ENCODE measurements around the gene SERPINB11. TPM values are rescaled to one million over a fixed set of nuclear protein-coding genes. Genes with fewer than 3 reads are reported as not detected.
"Not testable (repeated sequence)": the region's sequence is repeated elsewhere in the genome, so short reads cannot be mapped to it uniquely, and the experiment has no call there.

SERPINB11 gene, protein sequence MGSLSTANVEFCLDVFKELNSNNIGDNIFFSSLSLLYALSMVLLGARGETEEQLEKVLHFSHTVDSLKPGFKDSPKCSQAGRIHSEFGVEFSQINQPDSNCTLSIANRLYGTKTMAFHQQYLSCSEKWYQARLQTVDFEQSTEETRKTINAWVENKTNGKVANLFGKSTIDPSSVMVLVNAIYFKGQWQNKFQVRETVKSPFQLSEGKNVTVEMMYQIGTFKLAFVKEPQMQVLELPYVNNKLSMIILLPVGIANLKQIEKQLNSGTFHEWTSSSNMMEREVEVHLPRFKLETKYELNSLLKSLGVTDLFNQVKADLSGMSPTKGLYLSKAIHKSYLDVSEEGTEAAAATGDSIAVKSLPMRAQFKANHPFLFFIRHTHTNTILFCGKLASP
- not detected for total RNA-seq (2021; ENCODE audit: unreplicated experiment)
- not detected for polyA plus RNA-seq (2012; ENCODE audit: insufficient read length)
- not detected for Bru-seq, nascent RNA
- not detected for BruChase-seq, experiment 1, labeled RNA remaining after a 2-hour chase
- not detected for BruChase-seq, experiment 2, labeled RNA remaining after a 6-hour chase
- long read RNA-seq: 0 reads

- Histone ChIP-seq H3K4me1 (ENCODE audit: control insufficient read depth, insufficient read depth, low read length) (no peaks in the 10 kb centered on the region), H3K36me3 (ENCODE audit: control insufficient read depth, insufficient read depth, low read length) (no peaks in the 10 kb centered on the region), H3K4me3 (ENCODE audit: low read depth in 2 of 2, low read length in 2 of 2) (no peak within 1 kb of the TSS), H3K27ac (ENCODE audit: low read length) (no peak within 1 kb of the TSS), H3K9me3 (ENCODE audit: control insufficient read depth, insufficient read depth, low read depth, low read length) (no peaks in the 10 kb centered on the region), H3K27me3 (ENCODE audit: control insufficient read depth, insufficient read depth, low read length) (no peaks in the 10 kb centered on the region)
- no peak for ATAC-seq
- TF ChIP-seq, protein P1, sequence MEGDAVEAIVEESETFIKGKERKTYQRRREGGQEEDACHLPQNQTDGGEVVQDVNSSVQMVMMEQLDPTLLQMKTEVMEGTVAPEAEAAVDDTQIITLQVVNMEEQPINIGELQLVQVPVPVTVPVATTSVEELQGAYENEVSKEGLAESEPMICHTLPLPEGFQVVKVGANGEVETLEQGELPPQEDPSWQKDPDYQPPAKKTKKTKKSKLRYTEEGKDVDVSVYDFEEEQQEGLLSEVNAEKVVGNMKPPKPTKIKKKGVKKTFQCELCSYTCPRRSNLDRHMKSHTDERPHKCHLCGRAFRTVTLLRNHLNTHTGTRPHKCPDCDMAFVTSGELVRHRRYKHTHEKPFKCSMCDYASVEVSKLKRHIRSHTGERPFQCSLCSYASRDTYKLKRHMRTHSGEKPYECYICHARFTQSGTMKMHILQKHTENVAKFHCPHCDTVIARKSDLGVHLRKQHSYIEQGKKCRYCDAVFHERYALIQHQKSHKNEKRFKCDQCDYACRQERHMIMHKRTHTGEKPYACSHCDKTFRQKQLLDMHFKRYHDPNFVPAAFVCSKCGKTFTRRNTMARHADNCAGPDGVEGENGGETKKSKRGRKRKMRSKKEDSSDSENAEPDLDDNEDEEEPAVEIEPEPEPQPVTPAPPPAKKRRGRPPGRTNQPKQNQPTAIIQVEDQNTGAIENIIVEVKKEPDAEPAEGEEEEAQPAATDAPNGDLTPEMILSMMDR (IDR thresholded peaks at IDR 0.05): no peak
- TF ChIP-seq POLR2AphosphoS5 (IDR thresholded peaks at IDR 0.05; ENCODE audit: low read depth, low read length) (no peak), TCF7L2 (IDR thresholded peaks at IDR 0.05; ENCODE audit: low read depth, low read length) (no peak), SIN3A (IDR thresholded peaks at IDR 0.05; ENCODE audit: borderline replicate concordance, insufficient read depth, low read depth, low read length) (no peak)
- TF ChIP-seq, protein P2, sequence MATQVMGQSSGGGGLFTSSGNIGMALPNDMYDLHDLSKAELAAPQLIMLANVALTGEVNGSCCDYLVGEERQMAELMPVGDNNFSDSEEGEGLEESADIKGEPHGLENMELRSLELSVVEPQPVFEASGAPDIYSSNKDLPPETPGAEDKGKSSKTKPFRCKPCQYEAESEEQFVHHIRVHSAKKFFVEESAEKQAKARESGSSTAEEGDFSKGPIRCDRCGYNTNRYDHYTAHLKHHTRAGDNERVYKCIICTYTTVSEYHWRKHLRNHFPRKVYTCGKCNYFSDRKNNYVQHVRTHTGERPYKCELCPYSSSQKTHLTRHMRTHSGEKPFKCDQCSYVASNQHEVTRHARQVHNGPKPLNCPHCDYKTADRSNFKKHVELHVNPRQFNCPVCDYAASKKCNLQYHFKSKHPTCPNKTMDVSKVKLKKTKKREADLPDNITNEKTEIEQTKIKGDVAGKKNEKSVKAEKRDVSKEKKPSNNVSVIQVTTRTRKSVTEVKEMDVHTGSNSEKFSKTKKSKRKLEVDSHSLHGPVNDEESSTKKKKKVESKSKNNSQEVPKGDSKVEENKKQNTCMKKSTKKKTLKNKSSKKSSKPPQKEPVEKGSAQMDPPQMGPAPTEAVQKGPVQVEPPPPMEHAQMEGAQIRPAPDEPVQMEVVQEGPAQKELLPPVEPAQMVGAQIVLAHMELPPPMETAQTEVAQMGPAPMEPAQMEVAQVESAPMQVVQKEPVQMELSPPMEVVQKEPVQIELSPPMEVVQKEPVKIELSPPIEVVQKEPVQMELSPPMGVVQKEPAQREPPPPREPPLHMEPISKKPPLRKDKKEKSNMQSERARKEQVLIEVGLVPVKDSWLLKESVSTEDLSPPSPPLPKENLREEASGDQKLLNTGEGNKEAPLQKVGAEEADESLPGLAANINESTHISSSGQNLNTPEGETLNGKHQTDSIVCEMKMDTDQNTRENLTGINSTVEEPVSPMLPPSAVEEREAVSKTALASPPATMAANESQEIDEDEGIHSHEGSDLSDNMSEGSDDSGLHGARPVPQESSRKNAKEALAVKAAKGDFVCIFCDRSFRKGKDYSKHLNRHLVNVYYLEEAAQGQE (IDR thresholded peaks at IDR 0.05; ENCODE audit: insufficient read depth in 1 of 2, low read depth in 2 of 2, low read length in 1 of 2): no peak
- BruUV-seq (replicated peaks): no TSS peak
- in situ Hi-C loops (cut with HindIII; ENCODE audit: low pct_unique_long_range_greater_than_20kb, low sequenced_read_pairs): no loop called here
- DNase-seq (ENCODE audit: low read depth, low spot score): no peak
- ChIA-PET CTCF (no interaction called here), POLR2A (no interaction called here)
- intact Hi-C loops (cut with micrococcal nuclease; ENCODE audit: unreplicated experiment): no loop called here
Observed at GRCh38 chr18:63702660-63703059, at the start of gene SERPINB11. Gene SERPINB11, plus strand, starts transcription at chr18:63702960. Its CDS starts 7,234 bp downstream, at chr18:63710194.

GRCh38 chr18:63658920-63659319 is 43.8 kb upstream of the SERPINB11 start:
- intact Hi-C loops (cut with micrococcal nuclease; ENCODE audit: unreplicated experiment); H3K4me3 ChIP-seq (ENCODE audit: low read depth in 2 of 2, low read length in 2 of 2); BruUV-seq (replicated peaks); in situ Hi-C loops (cut with HindIII; ENCODE audit: low pct_unique_long_range_greater_than_20kb, low sequenced_read_pairs); H3K27ac ChIP-seq (ENCODE audit: low read length); H3K4me1 ChIP-seq (ENCODE audit: control insufficient read depth, insufficient read depth, low read length); H3K9me3 ChIP-seq (ENCODE audit: control insufficient read depth, insufficient read depth, low read depth, low read length); ATAC-seq; CTCF ChIA-PET; POLR2A ChIA-PET; H3K27me3 ChIP-seq (ENCODE audit: control insufficient read depth, insufficient read depth, low read length); DNase-seq (ENCODE audit: low read depth, low spot score); H3K36me3 ChIP-seq (ENCODE audit: control insufficient read depth, insufficient read depth, low read length): not testable (repeated sequence)

DNA sequence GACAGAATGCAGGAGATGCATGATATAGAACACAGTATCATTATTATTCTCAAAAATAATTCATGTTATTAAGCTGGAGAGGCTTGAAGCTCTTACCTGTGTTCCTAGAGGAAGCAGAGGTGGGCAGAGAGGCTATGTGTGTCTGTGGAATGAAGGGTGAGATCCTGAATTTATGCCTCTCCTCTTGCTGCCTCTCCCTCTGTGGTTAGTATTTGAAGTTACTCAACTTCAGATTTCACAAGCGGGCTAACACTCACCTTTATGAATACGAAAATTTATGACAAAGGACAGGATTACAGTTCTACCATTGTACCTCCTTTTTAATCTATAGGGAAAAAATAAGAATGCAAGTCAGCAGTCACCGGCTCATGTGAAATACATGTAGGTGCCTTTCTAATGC is 41.0 kb upstream of the SERPINB11 start, which contains the start of gene SERPINB3:
SERPINB3 (minus strand) TSS at position 144 of the 400 bp plus-strand sequence. CDS start 677 bp downstream, outside the sequence.
- BruUV-seq (replicated peaks); POLR2A ChIA-PET; H3K4me1 ChIP-seq (ENCODE audit: control insufficient read depth, insufficient read depth, low read length); DNase-seq (ENCODE audit: low read depth, low spot score); H3K27ac ChIP-seq (ENCODE audit: low read length); intact Hi-C loops (cut with micrococcal nuclease; ENCODE audit: unreplicated experiment); H3K9me3 ChIP-seq (ENCODE audit: control insufficient read depth, insufficient read depth, low read depth, low read length); H3K4me3 ChIP-seq (ENCODE audit: low read depth in 2 of 2, low read length in 2 of 2); H3K27me3 ChIP-seq (ENCODE audit: control insufficient read depth, insufficient read depth, low read length); CTCF ChIA-PET; in situ Hi-C loops (cut with HindIII; ENCODE audit: low pct_unique_long_range_greater_than_20kb, low sequenced_read_pairs); ATAC-seq; H3K36me3 ChIP-seq (ENCODE audit: control insufficient read depth, insufficient read depth, low read length): not testable (repeated sequence)
